DND-41 (cell line): Measurements from ENCODE around the gene STXBP5.

Source experiments
- ATAC-seq: fragments of 200-7000 bp; cut with Tn5 transposase; 3 replicates; pipeline ENCODE4 v1.9.1; 2021; ENCODE audit warnings: low read depth; ENCODE audit not compliant: insufficient read depth
- DNase-seq: peaks from one replicate; pipeline ENCODE4 v3.0.0-alpha.2; 2020
- H2AFZ ChIP-seq: 2 replicates; pipeline ENCODE4 v1.6.0; 2012; ENCODE audit warnings: low read depth, low read length
- H3K27ac ChIP-seq: 2 replicates; pipeline ENCODE4 v1.5.1; 2012; ENCODE audit warnings: low read length, inconsistent platforms
- H3K27me3 ChIP-seq: fragments of 200-600 bp; sonication (generic); 2 replicates; pipeline ENCODE4 v1.6.0; 2012; ENCODE audit warnings: low read length, mild to moderate bottlenecking, inconsistent platforms; ENCODE audit not compliant: insufficient read depth, poor library complexity
- H3K36me3 ChIP-seq: 2 replicates; pipeline ENCODE4 v1.5.1; 2012; ENCODE audit warnings: low read length, inconsistent platforms; ENCODE audit not compliant: insufficient read depth
- H3K4me1 ChIP-seq: 2 replicates; pipeline ENCODE4 v1.5.1; 2012; ENCODE audit warnings: mild to moderate bottlenecking, low read length; ENCODE audit not compliant: insufficient read depth
- H3K4me2 ChIP-seq: 2 replicates; pipeline ENCODE4 v1.6.0; 2012; ENCODE audit warnings: mild to moderate bottlenecking, moderate library complexity, low read length, inconsistent platforms; ENCODE audit not compliant: insufficient read depth
- H3K4me3 ChIP-seq, 2 experiments: fragments of 200-600 bp in 1 of 2; shearing (Covaris generic) in 1 of 2; 2 replicates each; pipeline ENCODE4 v1.5.1; 2012 to 2016; ENCODE audit warnings: inconsistent platforms in 2 of 2, low read length in 2 of 2, mild to moderate bottlenecking in 2 of 2, low read depth in 1 of 2, moderate library complexity in 1 of 2
- H3K79me2 ChIP-seq: 2 replicates; pipeline ENCODE4 v1.6.0; 2012; ENCODE audit warnings: low read length, inconsistent platforms; ENCODE audit not compliant: insufficient read depth
- H3K9ac ChIP-seq: 2 replicates; pipeline ENCODE4 v1.6.0; 2012; ENCODE audit warnings: low read depth, mild to moderate bottlenecking, inconsistent platforms, low read length, moderate library complexity
- H3K9me3 ChIP-seq: 2 replicates; pipeline ENCODE4 v1.5.1; 2012; ENCODE audit warnings: low read length, moderate library complexity, mild to moderate bottlenecking, inconsistent platforms; ENCODE audit not compliant: insufficient read depth, severe bottlenecking
- H4K20me1 ChIP-seq: 2 replicates; pipeline ENCODE4 v1.6.0; 2012; ENCODE audit warnings: low read length; ENCODE audit not compliant: insufficient read depth
- CTCF ChIP-seq: IDR thresholded peaks from 2 replicates; pipeline ENCODE4 v1.5.1; 2012; ENCODE audit warnings: borderline replicate concordance, low read length, moderate library complexity, mild to moderate bottlenecking; ENCODE audit not compliant: poor library complexity, severe bottlenecking; ENCODE audit errors: extremely low read depth
- EZH2 ChIP-seq: IDR thresholded peaks from 3 replicates; pipeline ENCODE4 v1.6.1; 2012; ENCODE audit warnings: borderline replicate concordance, low read depth, mild to moderate bottlenecking, moderate library complexity, low read length, inconsistent platforms; ENCODE audit not compliant: severe bottlenecking

Gene STXBP5

GRCh38 chr6:147297663-147298316 lies 93.6 kb downstream of the STXBP5 start:
- Histone ChIP-seq H3K9ac (no peak overlapping the region), H3K27ac (no peak overlapping the region), H2AFZ (no peak overlapping the region), H3K4me2 (no peak overlapping the region), H3K4me1 (no peaks in the 10 kb centered on the region), H3K4me3 (no peak overlapping the region), H3K9me3 (peaks cover 6% of the 10 kb centered on the region), H3K27me3 (no peaks in the 10 kb centered on the region), H3K36me3 (peaks cover 6% of the 10 kb centered on the region; the same call in 1 of the 2 replicates), H4K20me1 (no peaks in the 10 kb centered on the region), H3K79me2 (no peaks in the 10 kb centered on the region)
- ATAC-seq = no peak
- DNase-seq = no peak
- TF ChIP-seq CTCF (no peak), EZH2 (no peak)

GRCh38 chr6:147298461-147298860 lies 94.2 kb downstream of the STXBP5 start:
- Histone ChIP-seq H3K4me3 (no peak overlapping the region), H3K79me2 (no peaks in the 10 kb centered on the region), H3K36me3 (peaks cover 6% of the 10 kb centered on the region; the same call in 1 of the 2 replicates), H3K27me3 (no peaks in the 10 kb centered on the region), H2AFZ (no peak overlapping the region), H3K9me3 (peaks cover 6% of the 10 kb centered on the region), H3K4me2 (no peak overlapping the region), H3K9ac (no peak overlapping the region), H4K20me1 (no peaks in the 10 kb centered on the region), H3K4me1 (no peaks in the 10 kb centered on the region), H3K27ac (no peak overlapping the region)
- TF ChIP-seq CTCF (no peak), EZH2 (no peak)
- no peak for DNase-seq
- ATAC-seq = no peak

GRCh38 chr6:147299035-147299434 lies 94.8 kb downstream of the STXBP5 start:
- Histone ChIP-seq H3K4me3 (no peak overlapping the region), H4K20me1 (no peaks in the 10 kb centered on the region), H3K79me2 (no peaks in the 10 kb centered on the region), H2AFZ (no peak overlapping the region), H3K9me3 (peaks cover 8% of the 10 kb centered on the region), H3K4me1 (no peaks in the 10 kb centered on the region), H3K27ac (no peak overlapping the region), H3K9ac (no peak overlapping the region), H3K36me3 (peaks cover 8% of the 10 kb centered on the region; the same call in 1 of the 2 replicates), H3K4me2 (no peak overlapping the region), H3K27me3 (no peaks in the 10 kb centered on the region)
- DNase-seq (no peak), ATAC-seq (no peak)
- TF ChIP-seq CTCF = no peak
- TF ChIP-seq EZH2 = no peak
